Panc1 (cell line): ENCODE results near the gene SSBP3. TPM values are rescaled to one million over a fixed set of nuclear protein-coding genes. Genes with fewer than 3 reads are reported as not detected.

Experiments used
- ATAC-seq: fragments of 200-7000 bp; cut with Tn5 transposase; 2 replicates; pipeline ENCODE4 v1.9.1; 2020; ENCODE audit warnings: mild to moderate bottlenecking, moderate library complexity
- BruUV-seq: library from RNA; stranded (reverse); fragments of 400-500 nt; replicated peaks from 2 replicates; lab custom pipeline; 2021; lab: Mats Ljungman, UMichigan
- CTCF ChIA-PET: fragments of 300-600 bp; sonication (Branson Sonifier 250); formaldehyde crosslinking; loops from one replicate; lab custom pipeline; 2022; ENCODE audit warnings: antibody characterized with exemption; lab: Charles Lee
- POLR2A ChIA-PET: fragments of 300-600 bp; sonication (Branson Sonifier 250); formaldehyde crosslinking; loops from one replicate; lab custom pipeline; 2022; ENCODE audit warnings: antibody characterized with exemption; lab: Charles Lee
- DNase-seq: peaks from one replicate; pipeline ENCODE4 v3.0.0-alpha.2; 2010; ENCODE audit warnings: low read depth, low spot score
- H3K27ac ChIP-seq: 2 replicates; pipeline ENCODE4 v1.5.1; 2011; ENCODE audit warnings: mild to moderate bottlenecking, low read length, inconsistent platforms
- H3K27me3 ChIP-seq: fragments of 200-500 bp; sonication (Bioruptor generic); 2 replicates; pipeline ENCODE4 v1.6.0; 2014; ENCODE audit warnings: low read length, inconsistent platforms; ENCODE audit not compliant: control insufficient read depth, insufficient read depth
- H3K36me3 ChIP-seq: fragments of 200-500 bp; sonication (Bioruptor generic); 2 replicates; pipeline ENCODE4 v1.5.1; 2014; ENCODE audit warnings: inconsistent platforms, mild to moderate bottlenecking, low read length, moderate library complexity; ENCODE audit not compliant: control insufficient read depth, insufficient read depth
- H3K4me1 ChIP-seq: 2 replicates; pipeline ENCODE4 v1.5.1; 2011; ENCODE audit warnings: inconsistent platforms, mild to moderate bottlenecking, low read length, moderate library complexity; ENCODE audit not compliant: control insufficient read depth, insufficient read depth
- H3K4me3 ChIP-seq, 2 experiments: 2 replicates each; pipeline ENCODE4 v1.5.1; 2011 to 2012; ENCODE audit warnings: low read depth in 2 of 2, low read length in 2 of 2, mild to moderate bottlenecking in 2 of 2, inconsistent platforms in 1 of 2, moderate library complexity in 1 of 2
- H3K9me3 ChIP-seq: fragments of 200-500 bp; sonication (Bioruptor generic); 2 replicates; pipeline ENCODE4 v1.5.1; 2014; ENCODE audit warnings: low read depth, mild to moderate bottlenecking, inconsistent platforms, low read length, moderate library complexity; ENCODE audit not compliant: control insufficient read depth, insufficient read depth
- CTCF ChIP-seq: fragments of 450-650 bp; IDR thresholded peaks from 2 replicates; pipeline ENCODE4 v1.5.1; 2017; ENCODE audit warnings: mild to moderate bottlenecking
- POLR2AphosphoS5 ChIP-seq: IDR thresholded peaks from 2 replicates; pipeline ENCODE4 v1.6.1; 2012; ENCODE audit warnings: mild to moderate bottlenecking, low read depth, low read length, moderate library complexity
- REST ChIP-seq, 2 experiments: IDR thresholded peaks; 2 replicates each; pipeline ENCODE4 v1.6.1; 2011 to 2012; ENCODE audit warnings: low read depth in 2 of 2, control low read depth in 1 of 2, low read length in 1 of 2, mild to moderate bottlenecking in 1 of 2, moderate library complexity in 1 of 2; ENCODE audit not compliant: insufficient read depth in 1 of 2
- SIN3A ChIP-seq: IDR thresholded peaks from 2 replicates; pipeline ENCODE4 v1.6.1; 2012; ENCODE audit warnings: low read depth, mild to moderate bottlenecking, low read length, moderate library complexity, borderline replicate concordance; ENCODE audit not compliant: insufficient read depth
- TCF7L2 ChIP-seq: IDR thresholded peaks from 2 replicates; pipeline ENCODE4 v1.6.1; 2011; ENCODE audit warnings: mild to moderate bottlenecking, low read depth, low read length, inconsistent platforms
- in situ Hi-C: cut with HindIII; loops from 2 replicates; pipeline ENCODE4 v1.10.0; 2016; ENCODE audit warnings: low sequenced_read_pairs, low pct_unique_long_range_greater_than_20kb
- intact Hi-C: fragments of 100-400 bp; cut with micrococcal nuclease; formaldehyde crosslinking; loops from one replicate; pipeline ENCODE4 v1.10.0; 2022; ENCODE audit not compliant: unreplicated experiment
- total RNA-seq: library from RNA; stranded (reverse); gene quantifications from one replicate; pipeline ENCODE4 v1.2.1, GENCODE V29; 2021; ENCODE audit not compliant: unreplicated experiment

Gene SSBP3
- total RNA-seq, 1 experiment from 2014 or later: 22.5 TPM

- no peak for DNase-seq
Measured at GRCh38 chr1:54199151-54199764, 206.9 kb downstream of the SSBP3 start.

GRCh38 chr1:54193453-54193852 lies 212.7 kb downstream of the SSBP3 start:
- no peaks in the 10 kb centered on the region for H3K27me3 ChIP-seq
- in situ Hi-C loops: no loop called here
- intact Hi-C loops: no loop called here
- no peak for DNase-seq
- ChIA-PET POLR2A (no interaction called here), CTCF (no interaction called here)
- no peak for ATAC-seq
- TF ChIP-seq CTCF (no peak), POLR2AphosphoS5 (no peak), REST (IDR thresholded peaks at IDR 0.05; ENCODE audit: insufficient read depth in 1 of 2, low read depth in 2 of 2, low read length in 1 of 2) (no peak), TCF7L2 (no peak), SIN3A (no peak)
- H3K4me1 ChIP-seq: no peaks in the 10 kb centered on the region
- no peaks in the 10 kb centered on the region for H3K9me3 ChIP-seq
- no peaks in the 10 kb centered on the region for H3K36me3 ChIP-seq
- BruUV-seq: no TSS peak
- no peak overlapping the region for H3K27ac ChIP-seq
- H3K4me3 ChIP-seq: no peak overlapping the region

More at GRCh38 chr1:54199151-54199764, 206.9 kb downstream of the SSBP3 start:
- no peak for TF ChIP-seq SIN3A
- no peak for TF ChIP-seq CTCF
- TF ChIP-seq TCF7L2: no peak
- TF ChIP-seq POLR2AphosphoS5: no peak
- TF ChIP-seq REST (IDR thresholded peaks at IDR 0.05; ENCODE audit: insufficient read depth in 1 of 2, low read depth in 2 of 2, low read length in 1 of 2): no peak
- ChIA-PET POLR2A (no interaction called here), CTCF (interaction anchor here (0.7 kb wide), 1 partner anchor 78 kb away, joined by 4 read pairs; no protein-coding TSS in a partner anchor)
- no peaks in the 10 kb centered on the region for H3K27me3 ChIP-seq
- H3K9me3 ChIP-seq: no peaks in the 10 kb centered on the region
- H3K27ac ChIP-seq: peak overlapping the region; percentile 95
- H3K4me1 ChIP-seq: peaks cover 9% of the 10 kb centered on the region
- in situ Hi-C loops (no loop called here), intact Hi-C loops (no loop called here)
- peak overlapping the region; percentile 91 to 93 for H3K4me3 ChIP-seq
- H3K36me3 ChIP-seq: no peaks in the 10 kb centered on the region; the same call in 1 of the 2 replicates
- TSS peak; percentile 86 for BruUV-seq
- ATAC-seq: no peak; the same call in 1 of the 2 replicates
